Astrocyte of the spinal cord (primary cell): ENCODE results near the gene DOK4.
"Not testable (repeated sequence)": the region's sequence is repeated elsewhere in the genome, so short reads cannot be mapped to it uniquely, and the experiment has no call there.

ENCODE experiments used
- DNase-seq: peaks from one replicate; pipeline ENCODE4 v3.0.0; 2011; ENCODE audit warnings: low read depth, low spot score
- H3K4me3 ChIP-seq: 2 replicates; pipeline ENCODE4 v1.5.1; 2011; ENCODE audit warnings: low read depth, mild to moderate bottlenecking, low read length, moderate library complexity
- CTCF ChIP-seq: IDR thresholded peaks from 2 replicates; pipeline ENCODE4 v1.5.1; 2012; ENCODE audit warnings: low read depth, mild to moderate bottlenecking, low read length, inconsistent platforms
- in situ Hi-C: cut with HindIII; loops from 2 replicates; pipeline ENCODE4 v1.10.0; 2017; ENCODE audit warnings: low sequenced_read_pairs

The DOK4 gene

GRCh38 chr16:57503366-57503765 is 17.1 kb upstream of the DOK4 start:
- in situ Hi-C loops, result no loop called here
- DNase-seq, result no peak
- TF ChIP-seq CTCF, result no peak
- H3K4me3 ChIP-seq, result no peak overlapping the region

- no peak overlapping the region for H3K4me3 ChIP-seq
- no peak for TF ChIP-seq CTCF
- DNase-seq, result no peak
- in situ Hi-C loops, result no loop called here
Measured at GRCh38 chr16:57502048-57502775, 15.9 kb upstream of the DOK4 start.

GRCh38 chr16:57501492-57501891 is 15.2 kb upstream of the DOK4 start:
- H3K4me3 ChIP-seq, result no peak overlapping the region
- TF ChIP-seq CTCF, result no peak
- no peak for DNase-seq
- in situ Hi-C loops, result no loop called here

- H3K4me3 ChIP-seq, result no peak overlapping the region
- no peak for TF ChIP-seq CTCF
- DNase-seq, result no peak
- in situ Hi-C loops, result no loop called here
Measured at GRCh38 chr16:57500578-57501111, 14.4 kb upstream of the DOK4 start.

GRCh38 chr16:57499941-57500340 is 13.6 kb upstream of the DOK4 start:
- H3K4me3 ChIP-seq, DNase-seq, in situ Hi-C loops: not testable (repeated sequence)

- no peak overlapping the region for H3K4me3 ChIP-seq
- no peak for DNase-seq
- in situ Hi-C loops, result no loop called here
- TF ChIP-seq CTCF, result no peak
Measured at GRCh38 chr16:57498031-57498430, 11.7 kb upstream of the DOK4 start.

GRCh38 chr16:57497121-57497520 is 10.8 kb upstream of the DOK4 start:
- no peak for DNase-seq
- no peak overlapping the region for H3K4me3 ChIP-seq
- TF ChIP-seq CTCF, result no peak
- in situ Hi-C loops, result no loop called here
